ENCODE results near the gene TRAPPC6A. TPM values are rescaled to one million over a fixed set of nuclear protein-coding genes. Genes with fewer than 3 reads are reported as not detected.
A peak's percentile ranks its signal among the peaks of the same experiment; 100 is the strongest.
"Not testable (repeated sequence)": the region's sequence is repeated elsewhere in the genome, so short reads cannot be mapped to it uniquely, and the experiment has no call there.

Gene TRAPPC6A
- polyA plus RNA-seq, 1 donor from 2014 or later, result 158 TPM

DNA sequence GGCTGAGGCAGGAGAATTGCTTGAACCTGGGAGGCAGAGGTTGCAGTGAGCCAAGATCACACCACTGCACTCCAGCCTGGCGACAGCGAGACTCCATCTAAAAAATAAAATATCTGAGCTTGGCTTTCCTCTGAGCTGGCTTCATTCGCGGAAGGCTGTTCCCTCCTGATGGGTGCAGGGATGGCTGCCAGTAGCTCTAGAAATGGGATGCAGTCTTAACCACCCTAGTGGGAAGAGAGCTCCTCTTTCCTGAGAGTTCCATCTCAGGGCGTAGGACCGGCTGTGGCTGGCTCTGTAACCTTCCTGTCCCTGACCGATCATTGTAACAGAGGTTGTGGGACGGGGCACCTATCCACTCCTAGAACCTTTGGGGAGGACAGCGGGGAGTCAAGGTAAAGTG is 52.7 kb downstream of the TRAPPC6A start:
- peaks cover 9 to 20% (median 16%) of the 10 kb centered on the region in 3 donors for H3K4me1 Mint-ChIP-seq

DNA sequence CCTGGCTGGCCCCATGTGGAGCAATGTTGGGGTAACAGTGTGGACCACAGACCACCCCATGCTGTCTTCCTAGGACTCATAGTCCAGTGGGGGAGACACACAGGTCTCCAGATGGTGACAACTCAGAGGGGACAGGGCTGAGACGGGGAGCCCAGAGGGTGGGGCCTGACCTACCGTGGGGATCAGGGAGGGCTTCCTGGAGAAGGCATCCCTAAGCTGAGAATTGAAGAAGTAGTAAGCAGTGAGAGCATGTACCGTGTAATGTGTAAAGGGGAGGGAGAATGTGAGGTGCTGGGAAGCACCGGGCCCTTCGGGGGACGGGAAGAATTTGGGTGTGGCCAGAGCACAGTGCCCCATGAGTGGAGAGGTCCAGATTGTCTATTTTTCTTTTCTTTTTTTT is 54.0 kb downstream of the TRAPPC6A start:
- Mint-ChIP-seq H3K4me1 (peaks cover 15 to 30% (median 24%) of the 10 kb centered on the region in 3 donors), H3K9me3 (no peaks in the 10 kb centered on the region), H3K27ac (peak overlapping the region in 1 of 3 donors; percentile 62), H3K36me3 (peaks cover 1% of the 10 kb centered on the region), H3K27me3 (no peaks in the 10 kb centered on the region), H3K4me3 (peak overlapping the region in 1 of 4 donors; percentile 39)

More for the DNA sequence above, 52.7 kb downstream of the TRAPPC6A start:
- Mint-ChIP-seq H3K9me3 (no peaks in the 10 kb centered on the region), H3K27ac (no peak overlapping the region), H3K27me3 (no peaks in the 10 kb centered on the region), H3K4me3 (peak overlapping the region in 1 of 4 donors; percentile 65), H3K36me3 (peaks cover 1% of the 10 kb centered on the region)

DNA sequence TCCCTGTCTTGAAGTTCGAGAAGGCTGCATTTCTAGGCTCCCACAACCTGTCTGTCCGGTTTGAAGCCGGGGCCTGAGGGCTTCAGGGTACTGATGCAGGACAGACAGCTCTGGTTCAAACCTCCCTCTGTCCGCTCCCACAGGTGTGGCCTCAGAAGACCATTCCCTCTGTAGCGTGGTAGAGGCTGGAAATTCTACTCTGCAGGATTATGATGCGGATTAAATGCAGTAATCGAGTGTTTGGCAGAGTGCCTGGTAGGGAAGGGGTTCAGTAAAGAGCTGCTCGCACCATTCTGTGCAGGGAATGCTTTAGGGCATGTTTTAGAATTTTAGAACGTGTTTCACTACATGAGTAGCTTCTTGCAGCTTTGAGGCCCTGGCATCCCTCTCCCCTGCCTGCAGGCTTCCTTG is 54.6 kb downstream of the TRAPPC6A start:
- H3K9me3 Mint-ChIP-seq, result no peaks in the 10 kb centered on the region
- H3K36me3 Mint-ChIP-seq, result peaks cover 1% of the 10 kb centered on the region
- H3K4me3 Mint-ChIP-seq, result no peak overlapping the region
- H3K27me3 Mint-ChIP-seq, result no peaks in the 10 kb centered on the region
- H3K27ac Mint-ChIP-seq, result peak overlapping the region in 1 of 3 donors; percentile 62
- peaks cover 21 to 34% (median 29%) of the 10 kb centered on the region in 3 donors for H3K4me1 Mint-ChIP-seq

DNA sequence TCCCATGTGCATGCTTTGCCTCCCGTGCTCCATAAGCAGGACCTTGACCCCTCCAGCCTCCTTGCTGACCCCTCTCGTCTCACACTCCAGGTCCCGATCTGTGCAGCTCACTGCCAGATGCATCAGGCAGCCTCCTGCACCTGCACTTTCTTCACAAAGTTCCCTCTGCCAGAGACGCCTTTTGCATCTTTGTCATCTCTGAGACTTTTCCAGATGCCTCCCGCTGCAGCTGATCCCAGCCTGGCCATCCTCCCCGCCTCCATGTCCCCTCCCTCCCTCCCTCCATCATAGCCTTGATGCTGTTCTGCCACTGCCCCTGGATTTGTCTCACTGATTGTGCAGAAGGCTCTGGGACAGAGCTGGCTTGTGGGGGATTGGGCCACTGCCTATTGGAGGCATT is 55.2 kb downstream of the TRAPPC6A start:
- H3K9me3 Mint-ChIP-seq, result no peaks in the 10 kb centered on the region
- H3K4me1 Mint-ChIP-seq, result peaks cover 27 to 40% (median 34%) of the 10 kb centered on the region in 3 donors
- H3K36me3 Mint-ChIP-seq, result no peaks in the 10 kb centered on the region
- H3K27ac Mint-ChIP-seq, result no peak overlapping the region
- H3K4me3 Mint-ChIP-seq, result no peak overlapping the region
- H3K27me3 Mint-ChIP-seq, result no peaks in the 10 kb centered on the region

DNA sequence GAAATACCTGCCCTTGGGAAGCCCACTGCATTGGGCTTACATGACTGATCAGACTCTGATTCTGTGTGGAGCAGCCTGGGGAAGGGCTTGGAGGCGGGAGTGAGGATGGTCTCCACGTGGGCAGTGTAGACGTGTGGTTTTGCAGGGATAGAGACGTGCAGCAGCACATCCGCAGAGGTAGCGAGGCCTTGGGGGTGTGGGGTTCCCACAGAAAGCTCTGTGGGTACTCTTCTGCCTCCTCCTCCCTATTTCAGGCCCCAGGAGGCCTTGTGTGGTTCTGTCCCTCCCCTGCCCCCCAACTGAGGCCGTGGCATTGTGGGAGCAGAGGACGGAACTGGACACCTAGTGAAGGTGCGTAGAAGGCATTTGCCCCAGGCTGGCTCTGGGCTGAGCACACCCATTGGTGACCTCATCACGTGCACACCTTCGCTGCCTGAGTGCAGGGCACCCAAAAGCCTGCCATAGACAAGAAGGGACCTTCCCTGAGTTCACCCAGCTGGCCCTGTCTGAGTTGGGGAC is 56.2 kb downstream of the TRAPPC6A start:
- H3K4me3 Mint-ChIP-seq, result peak overlapping the region in 1 of 4 donors; percentile 3
- peak overlapping the region in 1 of 3 donors; percentile 71 for H3K27ac Mint-ChIP-seq
- H3K27me3 Mint-ChIP-seq, result no peaks in the 10 kb centered on the region
- H3K4me1 Mint-ChIP-seq, result peaks cover 33 to 45% (median 41%) of the 10 kb centered on the region in 3 donors
- H3K9me3 Mint-ChIP-seq, result no peaks in the 10 kb centered on the region
- H3K36me3 Mint-ChIP-seq, result no peaks in the 10 kb centered on the region

DNA sequence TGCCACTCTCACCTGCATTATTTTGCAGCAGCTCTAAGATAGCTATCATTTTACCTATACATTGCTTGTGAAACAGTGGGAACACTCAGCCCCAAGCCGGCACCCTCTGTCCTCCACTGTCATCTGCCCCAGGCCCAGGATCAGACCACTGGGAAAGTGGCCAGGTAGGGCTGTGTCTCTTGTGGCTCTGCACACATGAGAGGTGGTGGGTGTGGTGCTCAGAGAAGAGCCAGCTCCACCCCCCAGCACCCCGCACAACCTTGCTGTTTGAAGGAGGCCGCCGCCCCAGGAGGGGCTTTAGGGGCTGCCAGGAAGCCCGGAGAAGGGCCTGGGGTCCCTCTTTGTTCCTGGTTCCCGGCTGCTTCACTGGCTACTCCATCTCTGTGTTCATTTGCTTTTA is 58.5 kb downstream of the TRAPPC6A start:
- Mint-ChIP-seq H3K4me3 (no peak overlapping the region), H3K9me3 (no peaks in the 10 kb centered on the region), H3K36me3 (no peaks in the 10 kb centered on the region), H3K4me1 (peaks cover 39 to 40% (median 40%) of the 10 kb centered on the region in 3 donors), H3K27me3 (no peaks in the 10 kb centered on the region), H3K27ac (peak overlapping the region in 2 of 3 donors; percentile 72 to 88)

DNA sequence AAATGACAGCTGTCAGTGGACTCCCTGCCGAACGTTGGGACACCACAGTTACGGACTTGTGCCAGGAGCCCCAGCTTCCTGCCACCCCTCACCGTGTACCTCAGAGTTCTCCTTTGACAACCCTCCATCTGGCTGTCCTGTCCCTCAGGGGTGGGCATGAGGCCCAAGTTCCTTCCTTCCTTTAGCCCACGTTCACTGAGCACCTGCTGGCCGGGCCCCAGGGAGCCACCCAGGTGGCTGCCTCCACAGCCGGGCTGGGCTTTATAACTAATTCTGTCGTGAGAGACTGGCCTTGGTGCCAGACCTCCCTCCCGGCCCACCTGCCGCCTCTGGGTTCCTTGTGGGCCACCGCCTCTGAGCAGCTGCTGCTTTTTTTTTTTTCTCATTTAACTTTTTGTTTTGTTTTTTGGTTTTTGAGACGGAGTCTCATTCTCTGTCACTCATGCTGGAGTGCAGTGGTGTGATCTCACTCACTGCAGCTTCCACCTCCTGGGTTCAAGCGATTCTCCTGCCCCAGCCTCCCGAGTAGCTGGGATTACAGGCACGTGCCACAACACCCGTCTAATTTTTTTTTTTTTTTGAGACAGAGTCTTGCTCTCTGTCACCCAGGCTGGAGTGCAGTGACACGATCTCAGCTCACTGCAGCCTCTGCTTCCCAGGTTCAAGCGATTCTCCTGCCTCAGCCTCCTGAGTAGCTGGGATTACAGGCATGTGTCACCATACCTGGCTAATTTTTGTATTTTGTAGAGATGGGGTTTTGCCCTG is 59.3 kb downstream of the TRAPPC6A start:
- Mint-ChIP-seq H3K27ac (peak overlapping the region; percentile 59 to 88 (median 72)), H3K4me3 (peak overlapping the region; percentile 9 to 78 (median 58)), H3K4me1 (peaks cover 39 to 40% (median 40%) of the 10 kb centered on the region in 3 donors)
- not testable (repeated sequence) for H3K9me3 Mint-ChIP-seq, H3K27me3 Mint-ChIP-seq, H3K36me3 Mint-ChIP-seq

DNA sequence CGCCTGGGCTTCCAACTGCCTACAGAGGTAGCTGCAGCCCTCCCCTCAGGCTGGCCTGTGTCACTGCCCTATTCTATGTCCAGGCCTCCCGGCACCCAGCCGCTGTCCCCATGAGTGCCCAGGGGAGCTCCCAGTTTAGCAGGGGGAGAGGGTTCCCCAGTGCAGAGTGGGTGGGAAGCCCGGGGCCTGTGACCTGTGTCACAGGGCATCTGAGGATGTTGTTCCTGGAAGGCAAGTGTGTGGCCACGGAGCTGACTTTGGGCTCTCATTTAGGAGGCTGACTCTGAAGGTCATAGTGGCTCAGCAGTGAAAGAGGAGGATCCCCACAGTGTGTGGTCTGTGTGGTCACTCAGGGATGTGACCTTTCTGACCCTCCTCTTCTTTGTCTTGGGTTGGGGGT is 59.9 kb downstream of the TRAPPC6A start:
- peaks cover 37 to 40% (median 40%) of the 10 kb centered on the region in 3 donors for H3K4me1 Mint-ChIP-seq
- no peaks in the 10 kb centered on the region for H3K36me3 Mint-ChIP-seq
- peak overlapping the region in 3 of 4 donors; percentile 9 to 78 (median 67) for H3K4me3 Mint-ChIP-seq
- peak overlapping the region in 2 of 3 donors; percentile 72 to 88 for H3K27ac Mint-ChIP-seq
- H3K9me3 Mint-ChIP-seq, result no peaks in the 10 kb centered on the region
- no peaks in the 10 kb centered on the region for H3K27me3 Mint-ChIP-seq

DNA sequence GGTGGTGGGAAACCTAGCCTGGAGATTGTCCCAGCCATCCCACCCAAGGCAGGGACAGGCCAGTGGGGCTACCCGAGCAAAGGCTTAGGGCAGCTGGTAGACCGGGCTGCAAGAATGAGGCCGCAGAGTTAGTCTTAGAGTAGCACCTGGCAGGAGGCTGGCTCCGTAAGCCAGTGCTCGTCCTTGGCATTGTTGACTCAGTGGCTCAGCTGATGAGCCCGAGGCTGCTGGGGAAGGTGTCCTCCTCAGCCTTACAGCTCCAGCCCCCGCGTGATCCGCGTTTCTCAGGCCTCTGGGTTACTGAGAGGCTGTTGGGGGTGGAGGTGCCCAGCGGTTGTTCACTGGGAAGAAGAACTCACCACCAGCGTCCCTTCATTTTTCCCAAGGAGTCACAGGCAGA is 60.4 kb downstream of the TRAPPC6A start:
- H3K4me1 Mint-ChIP-seq, result peaks cover 37 to 40% (median 39%) of the 10 kb centered on the region in 3 donors
- no peaks in the 10 kb centered on the region for H3K9me3 Mint-ChIP-seq
- peak overlapping the region in 1 of 3 donors; percentile 72 for H3K27ac Mint-ChIP-seq
- H3K27me3 Mint-ChIP-seq, result no peaks in the 10 kb centered on the region
- H3K4me3 Mint-ChIP-seq, result peak overlapping the region in 1 of 4 donors; percentile 67
- H3K36me3 Mint-ChIP-seq, result no peaks in the 10 kb centered on the region

DNA sequence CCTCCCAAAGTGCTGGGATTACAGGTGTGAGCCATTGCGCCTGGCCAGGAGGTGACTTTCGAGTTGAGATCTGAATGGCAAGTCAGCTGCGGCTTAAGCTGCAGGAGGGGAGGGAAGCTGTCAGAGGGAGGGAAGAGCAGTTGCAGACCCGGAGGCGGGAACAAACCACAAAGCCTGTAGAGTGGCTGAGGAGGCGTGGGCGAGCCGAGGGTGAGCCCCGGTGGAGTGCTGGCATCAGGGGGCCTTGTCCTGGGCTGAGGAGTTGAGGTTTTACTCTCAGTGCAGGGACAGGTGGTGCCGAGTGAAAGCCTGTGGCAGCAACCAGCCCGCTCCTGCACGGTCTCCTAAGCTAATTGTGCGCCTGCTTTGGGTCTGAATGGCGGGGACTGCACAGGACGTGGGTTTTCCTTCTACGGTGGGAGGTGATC is 60.9 kb downstream of the TRAPPC6A start:
- H3K27ac Mint-ChIP-seq, result peak overlapping the region in 2 of 3 donors; percentile 20 to 47
- H3K4me3 Mint-ChIP-seq, result peak overlapping the region in 2 of 4 donors; percentile 56 to 79
- no peaks in the 10 kb centered on the region for H3K9me3 Mint-ChIP-seq

DNA sequence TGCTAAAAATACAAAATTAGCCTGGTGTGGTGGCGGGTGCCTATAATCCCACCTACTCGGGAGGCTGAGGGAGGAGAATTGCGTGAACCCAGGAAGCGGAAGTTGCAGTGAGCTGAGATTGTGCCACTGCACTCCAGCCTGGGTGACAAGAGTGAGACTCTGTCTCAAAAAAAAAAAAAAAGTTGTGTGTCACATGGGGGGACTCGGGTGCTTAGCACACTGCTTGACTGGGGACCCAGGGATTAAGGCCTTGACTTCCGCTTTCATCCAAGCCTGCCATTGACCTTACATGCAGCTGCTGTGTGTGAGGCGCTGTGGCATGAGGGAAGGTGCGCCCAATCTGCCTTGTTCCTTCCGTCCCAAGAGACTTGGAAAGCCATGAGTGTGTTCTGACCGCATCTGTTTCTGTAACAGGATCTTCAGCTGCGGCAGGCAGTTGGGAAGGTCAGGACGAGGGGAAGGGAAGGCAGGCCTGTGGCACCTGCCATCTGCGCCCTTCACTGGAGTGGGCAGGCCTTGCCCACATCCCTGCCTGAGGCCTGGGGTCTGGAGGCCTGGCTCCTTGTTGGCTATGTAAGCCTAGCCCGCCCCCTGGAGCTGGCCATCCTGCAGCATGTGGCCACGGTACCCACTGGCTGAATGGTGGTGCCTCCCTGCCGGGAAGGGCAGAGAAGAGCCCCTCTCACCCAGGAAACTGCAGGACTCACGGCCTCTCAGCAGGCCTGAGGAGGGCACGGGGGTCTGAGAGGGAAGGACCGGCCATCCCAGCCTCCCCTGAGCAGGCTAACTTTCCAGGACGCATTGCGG is 62.0 kb downstream of the TRAPPC6A start:
- no peak overlapping the region for H3K4me3 Mint-ChIP-seq
- peaks cover 31 to 37% (median 36%) of the 10 kb centered on the region in 3 donors for H3K4me1 Mint-ChIP-seq
- H3K9me3 Mint-ChIP-seq, result no peaks in the 10 kb centered on the region
- peak overlapping the region in 2 of 3 donors; percentile 20 to 47 for H3K27ac Mint-ChIP-seq
- no peaks in the 10 kb centered on the region for H3K27me3 Mint-ChIP-seq
- H3K36me3 Mint-ChIP-seq, result no peaks in the 10 kb centered on the region

More for the DNA sequence above, 60.9 kb downstream of the TRAPPC6A start:
- Mint-ChIP-seq H3K4me1 (peaks cover 34 to 40% (median 37%) of the 10 kb centered on the region in 3 donors), H3K36me3 (no peaks in the 10 kb centered on the region), H3K27me3 (no peaks in the 10 kb centered on the region)

DNA sequence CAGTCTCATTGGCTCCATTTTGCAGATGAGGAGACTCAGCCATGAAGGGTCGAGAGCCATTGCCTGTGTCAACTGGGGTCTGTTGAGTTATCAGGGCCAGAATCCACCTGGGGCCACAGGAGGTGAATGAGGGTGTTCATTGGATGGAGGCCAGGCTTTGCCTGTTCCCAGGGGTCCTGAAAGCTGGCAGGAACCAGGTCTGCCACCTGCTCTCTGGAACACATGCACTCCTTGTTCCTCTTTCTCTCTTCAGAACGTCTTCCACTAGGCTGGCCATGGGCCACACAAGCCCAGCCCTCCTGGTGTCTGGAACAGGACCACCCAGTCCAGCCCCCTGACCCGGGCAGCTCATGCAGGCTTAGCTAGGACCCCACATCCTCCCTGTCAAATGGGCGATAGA is 63.9 kb downstream of the TRAPPC6A start:
- Mint-ChIP-seq H3K9me3 (no peaks in the 10 kb centered on the region), H3K36me3 (no peaks in the 10 kb centered on the region), H3K27ac (peak overlapping the region in 1 of 3 donors; percentile 63), H3K4me3 (no peak overlapping the region), H3K27me3 (no peaks in the 10 kb centered on the region), H3K4me1 (peaks cover 22 to 36% (median 28%) of the 10 kb centered on the region in 3 donors)

DNA sequence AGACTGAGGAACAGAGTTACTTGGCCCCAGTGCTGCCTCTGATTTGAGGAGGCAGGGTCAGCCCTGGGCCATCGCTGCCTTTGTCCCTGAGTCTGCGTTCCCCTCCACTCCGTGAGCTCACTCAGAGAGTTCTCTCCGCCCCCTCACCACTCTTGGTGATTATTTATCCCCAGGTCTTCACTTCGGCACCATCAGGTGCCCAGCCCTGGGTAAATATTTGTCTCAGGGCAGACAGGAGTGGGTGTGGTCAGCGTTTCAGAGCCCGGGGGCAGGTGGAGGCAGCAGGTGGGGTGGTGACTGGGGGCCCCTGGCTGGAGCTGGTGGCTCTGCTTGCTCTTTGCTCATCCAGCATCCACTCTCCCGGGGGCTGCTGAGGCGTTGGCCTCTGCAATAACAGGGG is 64.4 kb downstream of the TRAPPC6A start:
- H3K27ac Mint-ChIP-seq, result peak overlapping the region in 1 of 3 donors; percentile 63

More for the DNA sequence above, 64.4 kb downstream of the TRAPPC6A start:
- Mint-ChIP-seq H3K9me3 (no peaks in the 10 kb centered on the region), H3K27me3 (no peaks in the 10 kb centered on the region), H3K4me3 (no peak overlapping the region), H3K4me1 (peaks cover 20 to 32% (median 27%) of the 10 kb centered on the region in 3 donors), H3K36me3 (no peaks in the 10 kb centered on the region)

All from IgD-negative memory B cell (primary cell).